Measurements from ENCODE around the gene SOCS1.
A peak's percentile ranks its signal among the peaks of the same experiment; 100 is the strongest.

Gene SOCS1

DNA sequence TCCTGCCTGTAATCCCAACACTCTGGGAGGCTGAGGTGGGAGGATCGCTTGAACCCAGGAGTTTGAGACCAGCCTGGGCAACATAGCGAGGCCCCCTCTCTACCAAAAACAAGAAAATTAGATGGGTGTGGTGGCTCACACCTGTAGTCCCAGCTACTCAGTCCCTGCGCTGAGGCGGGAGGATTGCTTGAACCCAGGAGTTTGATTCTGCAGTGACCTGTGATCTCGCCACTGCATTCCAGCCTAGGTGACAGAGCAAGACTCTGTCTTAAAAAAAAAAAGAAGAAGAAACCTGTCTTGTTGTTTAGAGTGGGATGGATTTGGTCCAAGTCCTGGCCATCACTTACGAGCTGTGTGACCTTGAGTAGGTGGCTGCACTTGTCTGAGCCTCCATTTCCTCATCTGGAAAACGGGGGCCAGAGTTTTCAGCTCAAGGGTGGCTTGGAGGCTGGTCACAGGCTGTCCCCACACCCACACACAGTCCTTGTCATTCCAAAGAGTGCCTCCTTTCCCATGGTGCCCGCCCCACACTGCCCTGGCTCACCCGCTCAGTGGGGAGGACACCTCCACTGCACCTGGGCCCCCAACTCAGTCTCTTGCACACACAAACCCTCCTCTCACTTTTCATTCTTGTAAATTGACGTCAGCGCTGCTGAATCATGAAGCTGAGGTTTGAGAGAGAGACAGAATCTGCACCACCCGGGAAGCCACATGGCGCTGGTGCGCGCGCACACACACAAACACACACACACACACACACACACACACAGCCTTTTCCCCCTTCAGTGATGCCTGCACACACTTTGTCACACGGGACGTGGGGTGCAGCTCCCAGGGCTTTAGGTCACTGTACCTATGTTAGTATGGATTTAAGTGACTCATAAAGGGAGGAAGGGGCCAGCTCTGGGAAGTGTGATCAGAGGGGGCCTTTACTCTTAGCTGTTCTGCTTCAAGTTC, 4.2 kb downstream of the SOCS1 start:
- TF ChIP-seq Cebpa-rat (IDR thresholded peaks at IDR 0.05), result no peak
- peaks cover 0 to 18% (median 0%) of the 10 kb centered on the region in 11 experiments; a peak in 3 of 22 replicates for H3K36me3 ChIP-seq
- peaks cover 32 to 44% (median 41%) of the 10 kb centered on the region in 10 experiments for H3K4me1 ChIP-seq
- no peak overlapping the region for H3K27ac ChIP-seq
- H3K4me3 ChIP-seq, result no peak overlapping the region
- no peaks in the 10 kb centered on the region for H3K9me3 ChIP-seq (replicated peaks in 1 of 11)
- peaks cover 0 to 12% (median 0%) of the 10 kb centered on the region in 11 experiments; a peak in 8 of 22 replicates for H3K27me3 ChIP-seq
- H4K20me1 ChIP-seq, result peaks cover 0 to 53% (median 46%) of the 10 kb centered on the region in 11 experiments; a peak in 18 of 22 replicates
- peak overlapping the region; percentile 26 to 100 (median 98) for H3K4me2 ChIP-seq
- no peak overlapping the region; a peak in 1 of 22 replicates for H3K9ac ChIP-seq

DNA sequence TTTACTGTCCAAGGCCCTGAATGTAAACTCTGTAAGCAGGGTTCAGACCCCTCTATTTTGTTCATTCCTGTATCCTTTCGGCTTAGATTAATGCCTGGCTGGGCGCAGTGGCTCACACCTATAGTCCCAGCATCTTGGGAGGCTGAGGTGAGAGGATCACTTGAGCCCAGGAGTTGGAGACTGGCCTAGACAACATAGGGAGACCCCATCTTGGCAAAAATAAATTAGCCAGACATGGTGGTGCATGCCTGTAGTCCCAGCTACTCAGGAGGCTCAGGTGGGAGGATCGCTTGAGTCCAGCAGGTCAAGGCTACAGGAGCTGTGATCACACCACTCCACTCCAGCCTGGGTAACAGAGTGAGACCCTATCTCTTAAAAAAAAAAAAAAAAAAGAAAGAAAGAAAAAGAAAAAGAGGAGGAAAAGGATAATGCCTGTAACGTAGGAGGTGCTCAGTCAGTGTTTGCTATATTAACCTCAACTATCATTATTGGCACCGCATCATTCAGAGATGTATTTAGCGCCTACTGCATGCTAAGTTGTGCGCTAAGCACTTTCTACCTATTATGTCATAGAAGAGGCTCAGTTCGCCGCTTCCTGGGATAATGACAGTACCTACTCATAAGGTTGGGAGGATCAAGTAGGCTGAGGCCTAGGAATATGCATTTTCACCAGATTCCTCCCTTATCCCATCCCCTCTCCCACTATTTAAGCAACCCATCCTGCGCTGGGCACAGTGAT, 5.0 kb downstream of the SOCS1 start:
- Histone ChIP-seq H3K4me2 (no peak overlapping the region), H3K27ac (no peak overlapping the region)

DNA sequence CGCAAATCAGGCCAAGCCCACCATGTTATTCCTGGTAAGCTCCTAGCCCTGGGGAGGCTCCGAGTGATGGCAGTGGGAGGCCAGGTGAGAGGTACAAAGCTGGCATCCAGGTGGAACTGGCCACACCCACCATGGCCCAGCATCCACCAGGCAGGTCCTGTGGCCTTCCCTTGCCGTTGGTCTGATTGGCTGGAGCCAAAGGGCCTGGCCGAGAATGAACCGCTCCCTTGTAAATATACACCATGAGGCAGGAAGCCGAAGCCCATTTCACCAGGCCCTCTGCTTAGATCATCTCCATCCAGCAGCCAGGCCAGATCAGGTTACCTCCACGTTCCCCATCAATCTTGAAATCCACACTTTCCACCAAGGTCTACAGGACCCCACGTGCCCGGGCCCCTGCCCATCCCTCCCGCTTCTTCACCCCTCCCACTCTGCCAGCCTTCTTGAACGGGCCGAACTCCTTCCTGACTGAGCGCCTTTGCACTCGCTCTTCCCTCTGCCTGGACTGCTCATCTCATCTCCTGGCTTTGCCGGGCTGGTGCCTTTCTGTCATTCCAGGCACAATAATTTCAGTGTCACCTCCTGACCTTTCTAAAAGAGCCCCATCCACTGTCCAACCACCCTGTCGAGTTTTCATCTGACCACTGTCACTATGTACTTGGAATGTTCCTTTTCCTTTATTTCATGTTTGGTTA, 5.8 kb downstream of the SOCS1 start:
- H3K9me3 ChIP-seq (replicated peaks in 1 of 11), result no peaks in the 10 kb centered on the region
- H3K27me3 ChIP-seq, result peaks cover 0 to 10% (median 0%) of the 10 kb centered on the region in 11 experiments; a peak in 8 of 22 replicates
- no peak overlapping the region for H3K4me2 ChIP-seq
- no peak overlapping the region for H3K27ac ChIP-seq
- peaks cover 32 to 37% (median 36%) of the 10 kb centered on the region in 10 experiments for H3K4me1 ChIP-seq
- no peak for TF ChIP-seq Cebpa-rat (IDR thresholded peaks at IDR 0.05)
- H3K4me3 ChIP-seq, result no peak overlapping the region
- H3K9ac ChIP-seq, result no peak overlapping the region
- peaks cover 0 to 18% (median 0%) of the 10 kb centered on the region in 11 experiments; a peak in 3 of 22 replicates for H3K36me3 ChIP-seq
- H4K20me1 ChIP-seq, result peaks cover 0 to 46% (median 43%) of the 10 kb centered on the region in 11 experiments; a peak in 18 of 22 replicates

More for the DNA sequence above, 5.0 kb downstream of the SOCS1 start:
- no peaks in the 10 kb centered on the region for H3K9me3 ChIP-seq (replicated peaks in 1 of 11)
- H3K4me1 ChIP-seq, result peaks cover 32 to 41% (median 38%) of the 10 kb centered on the region in 10 experiments
- peaks cover 0 to 18% (median 0%) of the 10 kb centered on the region in 11 experiments; a peak in 3 of 22 replicates for H3K36me3 ChIP-seq
- H3K4me3 ChIP-seq, result no peak overlapping the region
- peaks cover 0 to 53% (median 46%) of the 10 kb centered on the region in 11 experiments; a peak in 18 of 22 replicates for H4K20me1 ChIP-seq
- H3K27me3 ChIP-seq, result peaks cover 0 to 12% (median 0%) of the 10 kb centered on the region in 11 experiments; a peak in 8 of 22 replicates
- no peak overlapping the region for H3K9ac ChIP-seq
- TF ChIP-seq Cebpa-rat (IDR thresholded peaks at IDR 0.05), result no peak

DNA sequence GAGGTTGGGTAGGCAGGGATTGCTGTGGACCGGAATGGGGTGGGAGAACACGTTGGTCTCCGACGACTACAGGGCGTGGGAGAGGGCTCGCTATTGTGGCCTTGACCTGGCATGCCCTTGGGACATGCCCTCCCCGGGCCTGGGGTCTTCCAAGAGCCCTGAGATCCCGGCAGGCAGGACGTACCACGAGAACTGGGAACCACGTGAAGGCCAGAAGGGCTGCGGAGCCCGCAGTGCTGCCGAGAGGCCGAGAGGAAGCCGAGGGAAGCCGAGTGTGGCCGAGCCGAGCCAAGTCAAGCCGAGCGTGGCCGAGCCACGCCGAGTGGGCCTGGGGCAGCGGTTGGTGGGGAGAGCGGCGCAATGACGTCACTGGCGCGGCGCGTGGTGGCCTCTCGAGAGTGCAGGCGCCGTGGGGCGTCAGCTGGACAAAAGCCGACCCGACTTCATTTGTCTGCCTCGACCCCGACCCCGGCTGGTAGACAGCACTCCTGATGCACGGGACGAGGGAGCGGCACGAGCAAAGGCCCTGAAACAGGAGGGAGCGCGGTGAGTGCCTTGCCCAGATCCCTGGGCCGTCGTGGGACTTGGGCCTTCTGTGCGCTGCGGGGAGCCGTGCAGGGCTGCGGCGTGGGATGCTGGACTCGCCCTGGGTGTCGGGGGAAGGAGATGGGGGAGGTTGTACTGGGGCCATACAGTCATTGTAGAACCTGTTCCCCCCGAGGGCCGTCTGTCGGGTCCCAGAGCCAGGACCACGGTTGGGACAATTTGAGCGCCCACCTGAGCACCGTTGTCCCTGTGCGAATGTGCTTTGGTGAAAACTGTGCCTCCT, 6.6 kb downstream of the SOCS1 start:
- H3K36me3 ChIP-seq, result peaks cover 0 to 15% (median 0%) of the 10 kb centered on the region in 11 experiments; a peak in 3 of 22 replicates
- no peak; a peak in 2 of 22 replicates for TF ChIP-seq Cebpa-rat (IDR thresholded peaks at IDR 0.05)
- peaks cover 26 to 29% (median 28%) of the 10 kb centered on the region in 10 experiments for H3K4me1 ChIP-seq
- no peak overlapping the region for H3K4me3 ChIP-seq
- peaks cover 0 to 38% (median 35%) of the 10 kb centered on the region in 11 experiments; a peak in 18 of 22 replicates for H4K20me1 ChIP-seq
- peaks cover 0 to 2% (median 0%) of the 10 kb centered on the region in 11 experiments; a peak in 4 of 22 replicates for H3K27me3 ChIP-seq
- H3K9me3 ChIP-seq (replicated peaks in 1 of 11), result no peaks in the 10 kb centered on the region
- H3K4me2 ChIP-seq, result no peak overlapping the region
- no peak overlapping the region for H3K27ac ChIP-seq
- no peak overlapping the region for H3K9ac ChIP-seq

DNA sequence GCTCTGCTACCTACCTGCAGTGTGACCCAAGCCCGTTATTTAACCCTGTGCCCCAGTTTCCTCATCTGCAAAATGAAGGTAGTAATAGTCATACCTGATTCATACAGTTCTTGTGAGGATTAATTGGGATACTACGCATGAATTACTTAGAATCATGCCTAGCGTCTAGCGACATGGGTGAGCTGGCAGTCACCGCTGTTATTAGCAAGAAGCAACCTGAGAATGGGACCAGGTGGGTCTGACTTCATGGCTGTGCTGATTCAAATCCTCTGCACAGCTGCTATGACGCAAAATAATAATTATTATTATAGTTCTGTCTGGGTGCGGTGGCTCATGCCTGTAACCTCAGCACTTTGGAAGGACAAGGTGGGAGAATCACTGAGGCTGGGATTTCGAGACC, 7.9 kb downstream of the SOCS1 start:
- H3K9me3 ChIP-seq (replicated peaks in 1 of 11), result no peaks in the 10 kb centered on the region
- H4K20me1 ChIP-seq, result peaks cover 0 to 25% (median 22%) of the 10 kb centered on the region in 11 experiments; a peak in 13 of 22 replicates
- H3K4me3 ChIP-seq, result no peak overlapping the region
- peaks cover 13 to 16% (median 15%) of the 10 kb centered on the region in 10 experiments for H3K4me1 ChIP-seq
- TF ChIP-seq Cebpa-rat (IDR thresholded peaks at IDR 0.05), result no peak
- H3K36me3 ChIP-seq, result peaks cover 0 to 14% (median 0%) of the 10 kb centered on the region in 11 experiments; a peak in 1 of 22 replicates
- H3K27ac ChIP-seq, result no peak overlapping the region
- H3K27me3 ChIP-seq, result no peaks in the 10 kb centered on the region
- no peak overlapping the region for H3K9ac ChIP-seq
- no peak overlapping the region for H3K4me2 ChIP-seq

DNA sequence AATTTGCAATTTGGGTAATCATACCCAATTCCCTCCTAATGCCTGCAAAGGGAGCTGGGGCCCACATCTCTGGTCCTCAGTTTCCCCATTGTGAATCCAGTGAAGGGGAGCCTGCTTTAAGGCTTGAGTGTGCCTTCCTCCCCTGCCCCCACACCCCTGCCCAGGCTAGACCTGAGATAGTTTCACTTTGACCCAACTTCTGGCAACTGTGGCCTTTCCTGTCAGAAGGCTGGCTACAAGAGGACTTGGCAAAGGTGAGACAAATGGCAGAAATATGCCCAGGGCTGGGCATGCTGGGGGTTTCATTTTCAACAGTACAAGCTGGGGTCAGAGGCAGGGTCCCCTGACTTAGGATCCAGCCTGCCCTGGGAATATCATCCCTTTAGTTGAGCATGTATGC, 10.0 kb downstream of the SOCS1 start:
- Histone ChIP-seq H3K4me1 (peaks cover 0 to 18% (median 5%) of the 10 kb centered on the region in 10 experiments; a peak in 17 of 20 replicates), H4K20me1 (peaks cover 0 to 7% (median under 1%) of the 10 kb centered on the region in 11 experiments; a peak in 9 of 22 replicates), H3K4me3 (no peak overlapping the region), H3K27me3 (no peaks in the 10 kb centered on the region), H3K9ac (no peak overlapping the region), H3K4me2 (no peak overlapping the region), H3K36me3 (no peaks in the 10 kb centered on the region), H3K27ac (no peak overlapping the region), H3K9me3 (replicated peaks in 1 of 11) (no peaks in the 10 kb centered on the region)
- no peak for TF ChIP-seq Cebpa-rat (IDR thresholded peaks at IDR 0.05)

DNA sequence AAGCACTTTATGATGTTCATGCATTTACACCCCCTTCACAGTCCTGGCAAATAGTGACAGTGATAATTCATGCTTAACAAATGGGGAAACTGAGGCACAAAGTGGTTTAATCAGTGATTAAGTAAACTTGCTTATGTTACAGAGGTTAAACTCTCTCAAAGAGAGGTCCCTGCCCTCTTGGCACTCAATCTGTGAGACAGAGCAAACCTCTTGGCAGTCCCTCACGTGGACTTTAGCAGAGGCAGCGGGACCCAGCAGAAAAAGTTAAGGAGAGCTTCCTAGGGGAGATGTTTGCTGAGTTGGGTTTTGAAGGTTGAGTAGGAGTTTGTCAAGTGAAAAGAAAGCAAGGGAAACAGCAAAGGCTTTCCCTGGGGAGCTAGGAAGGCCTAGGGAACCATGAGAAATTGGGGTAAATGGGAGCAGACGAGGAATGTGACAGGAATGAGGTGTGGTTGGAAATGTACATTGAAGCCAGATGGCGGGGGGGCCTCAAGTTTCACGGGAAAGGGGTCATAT, 10.7 kb downstream of the SOCS1 start:
- no peaks in the 10 kb centered on the region for H3K27me3 ChIP-seq
- H3K9me3 ChIP-seq (replicated peaks in 1 of 11), result no peaks in the 10 kb centered on the region
- H3K4me2 ChIP-seq, result no peak overlapping the region
- H3K9ac ChIP-seq, result no peak overlapping the region
- H3K27ac ChIP-seq, result no peak overlapping the region
- no peak for TF ChIP-seq Cebpa-rat (IDR thresholded peaks at IDR 0.05)
- no peak overlapping the region for H3K4me3 ChIP-seq
- H3K4me1 ChIP-seq, result peaks cover 5 to 25% (median 12%) of the 10 kb centered on the region in 10 experiments; a peak in 18 of 20 replicates
- peaks cover 0 to 5% (median 0%) of the 10 kb centered on the region in 11 experiments; a peak in 2 of 22 replicates for H4K20me1 ChIP-seq
- H3K36me3 ChIP-seq, result no peaks in the 10 kb centered on the region
